Measurements from ENCODE around the gene MIF4GD. TPM values are rescaled to one million over a fixed set of nuclear protein-coding genes. Genes with fewer than 3 reads are reported as not detected.
A peak's percentile ranks its signal among the peaks of the same experiment; 100 is the strongest.
"Not testable (repeated sequence)": the region's sequence is repeated elsewhere in the genome, so short reads cannot be mapped to it uniquely, and the experiment has no call there.

The MIF4GD gene
- total RNA-seq, 1 donor from 2014 or later = 30.0 TPM

GRCh38 chr17:75265614-75266315 is 5.3 kb downstream of the MIF4GD start:
- Histone ChIP-seq H3K27me3 (ENCODE audit: control insufficient read depth, insufficient read depth, low read length) (no peaks in the 10 kb centered on the region), H3K36me3 (ENCODE audit: control insufficient read depth, insufficient read depth, low read length) (peaks cover 16% of the 10 kb centered on the region), H3K4me3 (ENCODE audit: low read depth, low read length) (no peak overlapping the region)
- DNase-seq (ENCODE audit: low read depth) = no peak
- FAIRE-seq = no peak
- TF ChIP-seq CTCF (IDR thresholded peaks at IDR 0.05; ENCODE audit: insufficient read depth, low read length, severe bottlenecking) = no peak

- no peaks in the 10 kb centered on the region for H3K27me3 ChIP-seq (ENCODE audit: control insufficient read depth, insufficient read depth, low read length)
- DNase-seq (ENCODE audit: low read depth) (no peak), FAIRE-seq (no peak)
- peaks cover 18% of the 10 kb centered on the region for H3K36me3 ChIP-seq (ENCODE audit: control insufficient read depth, insufficient read depth, low read length)
- TF ChIP-seq CTCF (IDR thresholded peaks at IDR 0.05; ENCODE audit: insufficient read depth, low read length, severe bottlenecking) = no peak
- H3K4me3 ChIP-seq (ENCODE audit: low read depth, low read length) = no peak overlapping the region
These were observed 8.0 kb downstream of the MIF4GD start for GRCh38 chr17:75263055-75263454.

- FAIRE-seq = no peak
- peak; percentile 35 for DNase-seq (ENCODE audit: low read depth)
- H3K4me3 ChIP-seq (ENCODE audit: low read depth, low read length) = peak overlapping the region; percentile 60
- H3K36me3 ChIP-seq (ENCODE audit: control insufficient read depth, insufficient read depth, low read length) = peaks cover 18% of the 10 kb centered on the region
- no peak for TF ChIP-seq CTCF (IDR thresholded peaks at IDR 0.05; ENCODE audit: insufficient read depth, low read length, severe bottlenecking)
- no peaks in the 10 kb centered on the region for H3K27me3 ChIP-seq (ENCODE audit: control insufficient read depth, insufficient read depth, low read length)
These were observed 8.9 kb downstream of the MIF4GD start for GRCh38 chr17:75262112-75262606.

- peaks cover 13% of the 10 kb centered on the region for H3K36me3 ChIP-seq (ENCODE audit: control insufficient read depth, insufficient read depth, low read length)
- H3K4me3 ChIP-seq (ENCODE audit: low read depth, low read length) = peak within 1 kb of the TSS; percentile 60
- H3K27me3 ChIP-seq (ENCODE audit: control insufficient read depth, insufficient read depth, low read length) = no peaks in the 10 kb centered on the region
- peak; percentile 76 for DNase-seq (ENCODE audit: low read depth)
- no peak for TF ChIP-seq CTCF (IDR thresholded peaks at IDR 0.05; ENCODE audit: insufficient read depth, low read length, severe bottlenecking)
- FAIRE-seq = no peak
These were observed 9.5 kb downstream of the MIF4GD start, which contains the start of the genes GGA3 and MRPS7 for GRCh38 chr17:75261336-75262111. TSS of gene GGA3 (minus strand) at chr17:75261606. CDS start at chr17:75261587, 19 bp downstream. TSS of gene MRPS7 (plus strand) at chr17:75261879. CDS start at chr17:75261901, 22 bp downstream.

GRCh38 chr17:75260641-75261335 is 10.2 kb downstream of the MIF4GD start:
- TF ChIP-seq CTCF (IDR thresholded peaks at IDR 0.05; ENCODE audit: insufficient read depth, low read length, severe bottlenecking) = peak; percentile 4
- FAIRE-seq (no peak), DNase-seq (ENCODE audit: low read depth) (peak; percentile 30)
- Histone ChIP-seq H3K4me3 (ENCODE audit: low read depth, low read length) (peak overlapping the region; percentile 60), H3K36me3 (ENCODE audit: control insufficient read depth, insufficient read depth, low read length) (peaks cover 8% of the 10 kb centered on the region), H3K27me3 (ENCODE audit: control insufficient read depth, insufficient read depth, low read length) (no peaks in the 10 kb centered on the region)

- FAIRE-seq = not testable (repeated sequence)
These were observed 13.8 kb downstream of the MIF4GD start for GRCh38 chr17:75257228-75257627.

GRCh38 chr17:75255954-75256698 is 14.9 kb downstream of the MIF4GD start:
- DNase-seq (ENCODE audit: low read depth); H3K27me3 ChIP-seq (ENCODE audit: control insufficient read depth, insufficient read depth, low read length); H3K36me3 ChIP-seq (ENCODE audit: control insufficient read depth, insufficient read depth, low read length); H3K4me3 ChIP-seq (ENCODE audit: low read depth, low read length); FAIRE-seq: not testable (repeated sequence)

More at GRCh38 chr17:75257228-75257627, 13.8 kb downstream of the MIF4GD start:
- H3K27me3 ChIP-seq (ENCODE audit: control insufficient read depth, insufficient read depth, low read length); H3K36me3 ChIP-seq (ENCODE audit: control insufficient read depth, insufficient read depth, low read length); H3K4me3 ChIP-seq (ENCODE audit: low read depth, low read length); DNase-seq (ENCODE audit: low read depth): not testable (repeated sequence)
